Measurements from ENCODE around the gene MMADHC.

The MMADHC gene

DNA sequence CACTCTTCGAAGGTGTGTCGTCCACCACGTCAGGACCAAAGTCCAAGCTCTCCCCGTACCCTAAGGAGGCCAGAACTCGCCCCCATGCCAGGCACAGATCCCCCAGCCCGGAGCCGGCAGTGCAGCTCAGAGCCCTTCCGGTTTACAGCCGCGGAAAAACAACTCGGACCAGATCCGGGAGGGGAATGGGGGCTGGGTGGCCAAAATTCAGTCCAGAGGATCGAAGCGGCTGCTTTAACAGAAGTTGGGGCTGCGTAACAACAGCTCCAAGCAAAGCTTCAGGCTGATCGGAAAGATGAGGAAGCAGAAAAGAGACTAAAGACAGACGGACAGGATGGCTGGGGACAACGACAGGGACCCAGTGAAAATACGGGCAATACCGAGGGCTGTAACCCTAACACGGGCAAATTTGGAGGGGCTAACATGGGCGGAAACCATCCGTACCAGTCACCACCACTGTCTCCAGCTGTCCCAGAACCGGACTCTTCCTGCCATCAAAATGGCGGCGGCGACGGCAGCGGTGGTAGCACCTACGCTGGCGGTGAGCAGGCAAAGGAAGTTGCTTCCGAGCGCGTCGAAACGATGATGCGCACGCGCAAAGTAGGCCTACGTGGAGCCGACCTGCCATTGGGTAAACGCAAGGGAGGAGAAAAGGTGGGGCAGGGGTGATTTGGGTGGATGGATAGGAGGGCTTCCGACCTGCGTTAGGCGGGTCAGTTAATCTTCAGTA lies at the start of gene MMADHC:
Gene MMADHC (minus strand): TSS at position 556 of the 730 bp plus-strand sequence. CDS start 678 bp downstream, outside the sequence.
- Histone ChIP-seq H3K36me3 (ENCODE audit: control insufficient read depth, insufficient read depth, low read length) (peaks cover 2% of the 10 kb centered on the region; the same call in 1 of the 2 replicates), H3K27me3 (replicated peaks; ENCODE audit: control insufficient read depth, insufficient read depth, low read length) (no peaks in the 10 kb centered on the region), H3K4me3 (replicated peaks; ENCODE audit: low read depth, low read length) (peak within 1 kb of the TSS; percentile 100)
- TF ChIP-seq, protein P1, sequence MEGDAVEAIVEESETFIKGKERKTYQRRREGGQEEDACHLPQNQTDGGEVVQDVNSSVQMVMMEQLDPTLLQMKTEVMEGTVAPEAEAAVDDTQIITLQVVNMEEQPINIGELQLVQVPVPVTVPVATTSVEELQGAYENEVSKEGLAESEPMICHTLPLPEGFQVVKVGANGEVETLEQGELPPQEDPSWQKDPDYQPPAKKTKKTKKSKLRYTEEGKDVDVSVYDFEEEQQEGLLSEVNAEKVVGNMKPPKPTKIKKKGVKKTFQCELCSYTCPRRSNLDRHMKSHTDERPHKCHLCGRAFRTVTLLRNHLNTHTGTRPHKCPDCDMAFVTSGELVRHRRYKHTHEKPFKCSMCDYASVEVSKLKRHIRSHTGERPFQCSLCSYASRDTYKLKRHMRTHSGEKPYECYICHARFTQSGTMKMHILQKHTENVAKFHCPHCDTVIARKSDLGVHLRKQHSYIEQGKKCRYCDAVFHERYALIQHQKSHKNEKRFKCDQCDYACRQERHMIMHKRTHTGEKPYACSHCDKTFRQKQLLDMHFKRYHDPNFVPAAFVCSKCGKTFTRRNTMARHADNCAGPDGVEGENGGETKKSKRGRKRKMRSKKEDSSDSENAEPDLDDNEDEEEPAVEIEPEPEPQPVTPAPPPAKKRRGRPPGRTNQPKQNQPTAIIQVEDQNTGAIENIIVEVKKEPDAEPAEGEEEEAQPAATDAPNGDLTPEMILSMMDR (IDR thresholded peaks at IDR 0.05; ENCODE audit: insufficient read depth, low read length, poor library complexity, severe bottlenecking): no peak
- peak; percentile 90 for DNase-seq (ENCODE audit: extremely low read depth, insufficient read length)

DNA sequence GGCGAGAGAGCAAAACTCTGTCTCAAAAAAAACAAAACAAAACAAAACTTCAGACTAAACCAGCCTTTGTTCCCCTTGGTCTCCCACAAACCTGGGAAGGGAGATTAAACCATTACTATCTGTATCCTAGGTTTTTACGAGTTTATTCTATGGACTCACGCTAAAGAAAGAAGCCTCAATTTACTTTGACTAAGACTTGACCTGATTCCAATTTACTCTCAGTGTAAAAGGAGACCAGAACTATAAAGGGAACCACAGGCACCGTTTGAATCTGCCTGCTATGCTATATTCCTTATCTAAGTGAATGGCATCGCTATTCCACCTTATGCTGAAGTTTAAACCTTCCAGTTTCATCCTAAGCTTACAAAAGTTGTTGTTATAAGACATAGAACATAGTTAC lies 46.5 kb upstream of the MMADHC start:
- Histone ChIP-seq H3K27me3 (replicated peaks; ENCODE audit: control insufficient read depth, insufficient read depth, low read length) (no peaks in the 10 kb centered on the region), H3K4me3 (replicated peaks; ENCODE audit: low read depth, low read length) (no peak overlapping the region), H3K36me3 (ENCODE audit: control insufficient read depth, insufficient read depth, low read length) (no peaks in the 10 kb centered on the region)
- TF ChIP-seq, protein P1 (IDR thresholded peaks at IDR 0.05; ENCODE audit: insufficient read depth, low read length, poor library complexity, severe bottlenecking): no peak
- no peak for DNase-seq (ENCODE audit: extremely low read depth, insufficient read length)

DNA sequence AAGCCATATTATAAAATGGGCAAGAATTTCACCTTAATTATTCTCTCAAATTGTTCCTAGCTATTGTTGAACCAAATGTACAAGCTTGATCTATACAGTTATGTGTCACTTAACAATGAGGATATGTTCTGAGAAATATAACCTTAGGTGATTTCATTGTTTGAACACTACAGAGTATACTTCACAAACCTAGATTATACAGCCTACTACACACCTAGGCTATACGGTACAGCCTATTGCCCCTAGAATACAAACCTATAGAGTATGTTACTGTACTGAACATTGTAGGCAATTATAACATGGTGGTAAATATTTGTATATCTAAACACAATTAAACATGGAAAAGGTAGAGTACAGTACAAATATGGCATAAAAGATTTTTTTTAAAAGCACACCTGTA lies 42.9 kb upstream of the MMADHC start:
- Histone ChIP-seq H3K36me3 (ENCODE audit: control insufficient read depth, insufficient read depth, low read length) (no peaks in the 10 kb centered on the region), H3K27me3 (replicated peaks; ENCODE audit: control insufficient read depth, insufficient read depth, low read length) (no peaks in the 10 kb centered on the region), H3K4me3 (replicated peaks; ENCODE audit: low read depth, low read length) (no peak overlapping the region)
- TF ChIP-seq, protein P1 (IDR thresholded peaks at IDR 0.05; ENCODE audit: insufficient read depth, low read length, poor library complexity, severe bottlenecking): no peak
- DNase-seq (ENCODE audit: extremely low read depth, insufficient read length): no peak

DNA sequence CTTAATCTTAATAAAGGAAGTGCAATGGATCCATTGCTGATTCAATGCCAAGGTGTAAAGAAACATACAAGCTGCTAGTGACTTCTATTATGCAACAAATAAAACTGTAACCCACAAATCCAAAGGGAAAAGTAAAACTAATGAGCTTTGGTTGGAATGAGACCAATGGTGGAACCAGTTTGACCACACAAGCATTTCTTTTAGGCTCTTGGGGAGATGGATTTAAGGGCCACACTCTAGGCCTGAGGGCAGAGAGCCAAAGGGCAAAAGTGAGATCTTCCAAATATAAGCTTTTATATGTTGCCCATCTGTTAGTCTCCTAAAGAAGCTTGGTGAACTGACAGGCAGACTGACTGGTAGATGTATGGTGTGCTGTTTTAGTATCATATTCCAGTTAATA lies 41.5 kb upstream of the MMADHC start:
- H3K4me3 ChIP-seq (replicated peaks; ENCODE audit: low read depth, low read length): no peak overlapping the region
- H3K36me3 ChIP-seq (ENCODE audit: control insufficient read depth, insufficient read depth, low read length): no peaks in the 10 kb centered on the region
- DNase-seq (ENCODE audit: extremely low read depth, insufficient read length): no peak
- TF ChIP-seq, protein P1 (IDR thresholded peaks at IDR 0.05; ENCODE audit: insufficient read depth, low read length, poor library complexity, severe bottlenecking): no peak
- H3K27me3 ChIP-seq (replicated peaks; ENCODE audit: control insufficient read depth, insufficient read depth, low read length): no peaks in the 10 kb centered on the region

DNA sequence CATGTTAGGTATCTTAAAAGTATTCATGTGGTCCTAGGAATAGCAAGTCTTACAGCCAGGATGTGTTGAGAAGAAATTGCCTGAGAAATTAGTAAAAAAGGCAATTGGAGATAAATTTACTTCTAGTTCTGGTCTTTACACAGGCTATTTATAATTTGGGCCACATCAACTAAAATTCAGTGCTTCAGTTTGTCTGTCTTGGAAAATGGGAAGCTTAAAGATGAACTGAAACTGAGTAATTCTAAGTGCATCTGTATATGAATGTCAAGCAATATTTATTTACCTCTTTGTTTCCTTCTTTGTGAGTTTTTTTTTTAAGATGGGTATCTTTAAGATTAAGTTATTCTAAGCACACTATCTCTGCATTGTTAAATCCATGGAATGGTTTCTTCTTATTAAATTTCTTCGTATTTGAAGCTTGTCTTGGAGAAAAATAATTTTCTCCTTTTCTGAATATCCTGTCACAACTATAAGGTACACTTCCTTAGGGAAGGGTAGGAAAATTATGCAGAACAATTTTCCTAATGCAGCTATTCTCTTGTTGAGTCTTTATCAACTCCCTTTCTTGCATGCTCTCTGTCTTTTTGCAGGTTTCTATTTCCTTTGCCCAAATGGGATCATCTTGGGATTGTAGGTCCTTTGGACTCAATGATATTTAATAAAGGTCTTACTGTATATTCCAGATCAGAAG lies 39.7 kb upstream of the MMADHC start:
- no peak for DNase-seq (ENCODE audit: extremely low read depth, insufficient read length)
- H3K36me3 ChIP-seq (ENCODE audit: control insufficient read depth, insufficient read depth, low read length): no peaks in the 10 kb centered on the region
- no peaks in the 10 kb centered on the region for H3K27me3 ChIP-seq (replicated peaks; ENCODE audit: control insufficient read depth, insufficient read depth, low read length)
- TF ChIP-seq, protein P1 (IDR thresholded peaks at IDR 0.05; ENCODE audit: insufficient read depth, low read length, poor library complexity, severe bottlenecking): no peak
- H3K4me3 ChIP-seq (replicated peaks; ENCODE audit: low read depth, low read length): no peak overlapping the region

Measured in GM06990 (cell line).